NOMO-1 treated with DMSO at 0.1 percent for 48 hours (cell line): ENCODE measurements around the gene DUSP18.
"Not testable (repeated sequence)": the region's sequence is repeated elsewhere in the genome, so short reads cannot be mapped to it uniquely, and the experiment has no call there.

Experiments
- DNase-seq: peaks from one replicate; lab custom pipeline; 2025; ENCODE audit not compliant: unreplicated experiment; lab: John Stamatoyannopoulos, UW

Gene DUSP18

DNA sequence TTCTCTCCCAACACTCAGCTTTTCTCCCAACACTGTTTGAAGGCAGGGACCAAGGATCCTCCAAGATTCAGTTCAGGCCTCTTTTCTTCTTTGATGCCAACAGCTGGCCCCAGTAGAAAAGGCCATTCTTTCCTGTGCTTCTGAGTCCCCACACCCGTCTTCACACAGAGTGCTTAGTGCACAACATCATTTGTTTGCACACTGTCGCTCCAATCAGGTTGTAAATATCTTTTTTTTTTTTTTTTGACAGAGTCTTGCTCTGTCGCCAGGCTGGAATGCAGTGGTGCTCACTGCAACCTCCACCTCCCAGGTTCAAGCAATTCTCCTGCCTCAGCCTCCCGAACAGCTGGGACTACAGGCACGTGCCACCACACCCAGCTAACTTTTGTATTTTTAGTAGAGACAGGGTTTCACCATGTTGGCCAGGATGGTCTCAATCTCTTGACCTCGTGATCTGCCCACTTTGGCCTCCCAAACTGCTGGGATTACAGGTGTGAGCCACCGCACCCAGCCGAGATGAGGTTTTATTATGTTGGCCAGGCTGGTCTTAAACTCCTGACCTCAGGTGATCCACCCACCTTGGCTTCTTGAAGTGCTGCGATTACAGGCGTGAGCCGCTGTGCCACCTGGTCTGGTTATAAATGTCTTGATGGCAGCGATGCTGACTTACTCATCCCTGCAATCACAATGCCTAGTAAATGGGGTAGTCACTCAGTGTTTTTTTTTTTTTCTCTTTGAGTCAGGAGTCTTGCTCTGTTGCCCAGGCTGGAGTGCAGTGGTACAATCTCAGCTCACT, 12.4 kb upstream of the DUSP18 start:
- DNase-seq, result not testable (repeated sequence)

DNA sequence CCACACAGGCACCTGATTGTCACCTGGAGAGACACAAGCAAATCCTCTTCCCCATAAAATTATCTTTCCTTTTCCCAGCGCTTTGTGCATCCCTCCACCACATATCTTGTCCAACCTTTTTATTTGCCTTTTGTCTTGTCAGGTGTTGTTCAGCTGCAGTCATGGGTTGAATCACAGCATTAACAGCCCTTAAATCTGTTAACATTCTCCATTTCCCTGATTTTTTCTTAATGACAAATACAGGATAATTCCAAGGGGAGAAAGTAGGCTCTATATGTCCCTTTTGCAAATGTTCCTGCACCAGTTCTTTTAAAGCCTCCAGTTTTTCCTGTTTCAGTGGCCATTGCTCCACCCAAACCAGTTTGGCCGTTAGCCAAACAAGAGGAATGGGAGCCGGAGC, 8.9 kb upstream of the DUSP18 start:
- not testable (repeated sequence) for DNase-seq

DNA sequence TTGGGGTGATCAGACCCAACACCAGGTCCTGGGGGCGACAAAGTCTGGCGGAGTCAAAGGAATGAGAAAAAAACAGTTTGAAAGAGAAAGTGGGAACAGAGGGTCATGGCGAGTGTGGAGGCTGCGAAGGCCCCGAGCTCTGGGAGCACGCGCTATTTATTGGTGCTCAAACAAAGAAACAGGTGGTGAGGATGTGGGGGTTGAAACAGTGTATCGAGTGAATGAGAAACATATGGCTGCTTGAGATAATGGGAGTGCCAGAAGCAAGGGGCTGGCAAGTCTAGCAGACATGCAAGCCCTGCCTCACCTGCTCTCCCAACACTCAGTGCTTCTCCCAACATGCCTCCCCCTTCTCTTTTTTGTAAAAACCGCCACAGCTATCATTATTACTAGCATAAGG, 7.8 kb upstream of the DUSP18 start:
- DNase-seq, result no peak

GRCh38 chr22:30674482-30674881, 6.8 kb upstream of the DUSP18 start:
- DNase-seq, result no peak

- no peak for DNase-seq
Measured at GRCh38 chr22:30673136-30673535, 5.5 kb upstream of the DUSP18 start.

GRCh38 chr22:30671071-30671470, 3.4 kb upstream of the DUSP18 start:
- no peak for DNase-seq

DNA sequence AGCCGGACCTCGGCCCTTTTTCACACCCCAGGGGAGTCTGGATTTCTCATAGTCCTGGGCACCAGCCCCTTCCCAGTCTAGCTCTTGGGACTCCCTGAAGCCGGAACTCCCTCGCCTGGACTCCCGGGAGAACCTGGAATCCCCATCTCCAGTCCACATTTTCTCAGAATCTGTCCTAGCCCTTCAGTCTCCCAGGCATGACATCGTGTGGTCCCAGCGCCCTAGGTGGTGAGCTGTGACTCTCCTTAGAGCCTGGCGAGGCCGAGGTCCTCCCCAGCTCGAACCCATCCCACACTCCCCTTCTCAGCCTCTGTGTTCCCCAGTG, 673 bp upstream of the DUSP18 start:
- DNase-seq, result no peak

- peak; percentile 30 for DNase-seq
Measured at GRCh38 chr22:30667107-30667493, 575 bp downstream of the DUSP18 start.

DNA sequence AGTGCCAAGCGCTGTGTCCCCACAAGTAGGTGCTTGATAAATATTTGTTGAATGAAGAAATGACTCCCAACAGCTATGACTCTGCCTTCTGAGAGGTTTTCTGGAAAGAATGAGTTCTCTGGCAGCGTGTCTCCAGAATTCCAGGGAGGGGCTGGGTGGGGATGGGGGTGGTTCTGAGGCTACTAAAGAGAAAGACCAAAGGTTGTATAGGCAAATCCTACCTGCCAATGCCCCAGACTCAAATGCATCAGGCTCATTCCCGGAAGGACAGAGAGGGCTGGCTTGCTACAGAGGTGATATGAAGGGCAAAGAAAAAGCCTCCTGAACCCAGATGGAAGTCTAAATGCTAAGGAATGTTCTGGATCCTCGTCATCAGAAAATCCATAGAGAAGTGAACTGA, 1.9 kb downstream of the DUSP18 start:
- DNase-seq, result no peak

GRCh38 chr22:30665266-30665665, 2.4 kb downstream of the DUSP18 start:
- no peak for DNase-seq

GRCh38 chr22:30664798-30665197, 2.9 kb downstream of the DUSP18 start:
- no peak for DNase-seq

DNA sequence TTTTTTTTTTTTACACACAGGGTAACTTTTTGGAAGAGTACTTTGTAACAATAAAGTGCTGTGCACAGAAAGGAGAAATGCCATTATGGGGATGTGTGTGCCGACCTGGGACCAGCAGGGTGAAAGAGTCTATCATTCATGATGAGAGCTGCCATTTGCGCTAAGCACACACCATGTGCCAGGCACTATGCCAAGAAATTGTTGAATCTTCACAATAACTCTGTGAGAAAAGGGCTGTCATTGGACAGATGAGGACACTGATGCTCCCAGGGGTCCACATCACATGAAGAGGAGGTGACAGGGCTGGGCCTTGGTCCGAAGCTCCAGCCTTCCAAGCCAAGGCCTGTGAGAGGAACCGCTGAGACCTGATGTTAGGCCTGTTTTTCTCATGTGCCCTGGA, 5.6 kb downstream of the DUSP18 start:
- DNase-seq, result no peak

DNA sequence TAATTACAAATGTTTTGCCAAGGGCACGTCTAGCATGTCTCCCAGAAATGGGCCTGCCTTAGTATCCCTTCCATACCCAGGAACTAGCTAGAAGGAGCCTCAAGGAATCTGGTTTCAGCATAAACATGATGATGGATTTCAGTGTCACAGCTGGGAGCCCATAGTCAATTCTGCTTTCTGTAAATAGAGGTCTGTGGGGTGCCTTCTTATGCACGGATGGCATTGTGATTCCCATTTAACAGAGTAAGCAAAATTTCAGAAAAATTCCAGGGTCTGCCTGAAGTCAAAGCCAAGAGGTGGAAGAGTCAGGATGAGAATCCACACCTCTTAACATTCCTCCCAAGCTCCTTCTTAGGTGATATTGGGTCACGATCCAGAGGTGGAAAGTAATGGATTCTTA, 12.1 kb downstream of the DUSP18 start:
- no peak for DNase-seq

GRCh38 chr22:30654361-30654760, 13.3 kb downstream of the DUSP18 start:
- no peak for DNase-seq

GRCh38 chr22:30652852-30653251, 14.8 kb downstream of the DUSP18 start:
- DNase-seq, result no peak

DNA sequence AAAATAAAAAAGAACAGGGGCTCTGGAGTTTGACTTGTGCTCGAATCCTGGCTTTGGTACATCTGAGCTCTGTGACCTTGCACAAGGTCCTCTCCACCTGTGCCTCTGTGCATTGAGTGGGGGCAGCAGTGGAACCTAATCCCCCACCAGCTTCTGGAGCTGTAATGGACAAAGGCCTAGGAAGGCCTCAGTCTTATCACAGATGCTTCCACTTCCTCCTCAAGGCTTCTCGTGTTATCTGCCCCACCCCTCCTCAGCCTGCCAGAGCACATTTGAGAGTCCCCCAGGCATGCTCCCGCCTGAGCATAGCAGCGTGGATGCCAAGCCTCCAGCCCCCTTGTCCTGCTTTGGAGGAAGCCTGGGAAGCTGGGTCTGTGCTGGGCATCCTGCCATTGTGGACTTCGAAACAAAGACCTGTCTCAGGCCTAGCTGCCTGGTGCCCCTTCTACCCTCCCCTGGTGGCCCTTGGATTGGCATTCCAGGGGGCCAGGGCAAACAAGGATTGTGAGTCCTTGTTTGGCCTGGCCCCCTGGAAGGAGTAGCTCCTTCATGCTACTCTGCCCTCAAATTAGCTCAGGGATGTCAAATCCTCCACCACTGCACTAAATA, 17.1 kb downstream of the DUSP18 start:
- DNase-seq, result no peak

DNA sequence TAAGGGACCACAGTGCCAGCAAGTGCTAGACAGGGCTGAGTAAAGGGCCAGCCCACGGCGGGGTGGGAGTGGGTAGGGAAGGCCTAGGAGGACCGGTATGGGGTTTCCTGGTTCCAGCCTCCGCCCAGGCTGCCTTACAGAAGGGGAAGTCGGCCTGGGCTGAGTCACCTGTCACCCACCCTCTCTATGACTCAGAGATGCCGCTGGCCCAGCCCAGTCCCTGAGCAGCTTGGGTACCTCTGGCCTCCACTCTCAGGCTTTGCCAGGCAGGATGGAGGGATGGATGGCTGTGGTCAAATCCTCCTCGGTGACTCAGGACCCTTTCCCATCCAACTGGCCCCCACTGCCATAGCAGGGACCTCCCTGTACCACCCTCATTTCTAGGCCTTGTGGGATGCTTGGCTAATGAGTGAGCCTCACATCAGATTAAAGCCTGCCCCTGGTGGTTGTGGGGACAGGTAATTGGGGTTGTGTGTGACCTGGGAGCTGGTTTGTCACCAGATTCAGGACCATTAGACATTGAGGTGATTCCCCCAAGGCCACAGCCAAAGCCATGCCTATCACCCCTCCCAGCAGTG, 18.2 kb downstream of the DUSP18 start:
- DNase-seq, result peak; percentile 88

DNA sequence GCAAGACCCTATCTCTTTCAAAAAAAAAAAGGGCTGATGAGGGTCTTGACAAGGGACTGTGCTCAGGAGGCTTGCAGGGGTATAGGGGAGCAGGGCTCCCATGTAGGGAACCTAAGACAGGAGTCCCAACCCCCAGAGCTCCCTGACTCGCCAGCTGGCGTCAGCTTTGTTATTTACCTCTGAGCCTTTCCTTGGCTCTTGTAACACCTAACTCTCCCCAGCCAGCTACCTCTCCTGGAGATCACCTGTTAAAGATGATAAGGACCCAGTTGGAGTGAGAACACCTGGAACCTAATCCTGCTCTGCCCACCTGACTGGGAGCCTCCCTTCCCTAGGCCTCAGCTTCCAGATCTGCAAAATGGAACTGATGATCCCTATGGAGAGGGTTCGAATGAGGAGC, 18.9 kb downstream of the DUSP18 start:
- no peak for DNase-seq

DNA sequence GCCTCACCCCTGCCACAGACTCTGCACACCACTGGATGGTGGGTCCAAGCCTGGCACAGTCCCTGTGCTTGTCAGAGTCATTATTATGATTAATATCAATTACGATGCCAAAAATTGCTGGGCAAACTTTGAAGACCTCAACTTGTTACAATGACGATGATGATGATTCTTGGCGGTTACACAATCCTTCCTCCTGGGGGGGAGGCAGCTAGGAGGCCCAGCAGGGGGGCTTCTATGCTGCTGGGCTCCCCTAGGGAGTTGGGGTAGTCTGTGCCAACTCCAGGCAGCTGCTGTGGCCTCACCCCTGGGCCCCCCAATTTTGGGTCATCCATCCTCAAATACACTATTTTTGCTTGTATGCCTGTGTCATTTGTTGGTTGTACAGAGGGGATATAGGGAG, 20.1 kb downstream of the DUSP18 start:
- DNase-seq, result no peak

- no peak for DNase-seq
Measured at GRCh38 chr22:30646518-30647160, 21.0 kb downstream of the DUSP18 start.

DNA sequence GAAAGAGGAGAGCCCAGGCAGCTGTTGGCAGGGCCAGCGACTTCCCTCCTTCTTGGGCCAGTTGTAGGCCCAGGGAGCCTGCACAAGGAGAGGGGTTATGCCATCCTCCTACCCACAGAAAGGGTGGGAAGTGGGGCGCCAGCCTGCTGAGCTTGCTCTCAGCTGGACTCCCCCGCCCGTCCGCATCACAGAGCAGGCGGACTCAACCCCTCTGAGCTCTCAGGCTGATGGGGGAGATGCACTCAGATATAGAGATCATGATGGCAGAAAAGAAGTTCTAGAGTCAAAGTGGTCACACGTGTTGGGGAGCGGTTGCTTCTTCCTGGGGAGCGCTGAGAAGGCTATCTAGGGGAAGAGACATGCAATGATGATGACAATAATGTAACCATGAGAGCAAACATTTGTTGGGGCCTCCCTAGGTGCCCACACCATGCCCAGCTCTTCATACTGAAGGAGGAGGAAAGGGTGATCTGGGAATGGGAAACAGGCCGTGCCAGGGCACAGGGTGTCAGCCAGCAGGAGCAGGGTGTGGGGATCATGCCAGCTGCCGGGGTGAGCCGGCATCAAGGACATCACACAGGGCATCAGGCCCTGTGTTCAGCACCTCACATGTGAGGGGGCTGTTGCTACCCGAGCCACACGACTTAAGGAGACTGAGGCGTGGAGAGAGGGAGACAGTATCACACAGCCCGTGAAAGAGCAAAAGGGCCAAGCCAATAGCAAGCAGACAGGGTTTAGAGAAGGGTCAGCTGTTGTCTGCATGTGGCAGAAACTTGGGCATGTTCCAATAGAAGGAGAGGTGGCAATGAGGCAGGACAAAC, 24.4 kb downstream of the DUSP18 start:
- no peak for DNase-seq
